Measurements from ENCODE around the gene FURIN.
A peak's percentile ranks its signal among the peaks of the same experiment; 100 is the strongest.
"Not testable (repeated sequence)": the region's sequence is repeated elsewhere in the genome, so short reads cannot be mapped to it uniquely, and the experiment has no call there.

The FURIN gene

DNA sequence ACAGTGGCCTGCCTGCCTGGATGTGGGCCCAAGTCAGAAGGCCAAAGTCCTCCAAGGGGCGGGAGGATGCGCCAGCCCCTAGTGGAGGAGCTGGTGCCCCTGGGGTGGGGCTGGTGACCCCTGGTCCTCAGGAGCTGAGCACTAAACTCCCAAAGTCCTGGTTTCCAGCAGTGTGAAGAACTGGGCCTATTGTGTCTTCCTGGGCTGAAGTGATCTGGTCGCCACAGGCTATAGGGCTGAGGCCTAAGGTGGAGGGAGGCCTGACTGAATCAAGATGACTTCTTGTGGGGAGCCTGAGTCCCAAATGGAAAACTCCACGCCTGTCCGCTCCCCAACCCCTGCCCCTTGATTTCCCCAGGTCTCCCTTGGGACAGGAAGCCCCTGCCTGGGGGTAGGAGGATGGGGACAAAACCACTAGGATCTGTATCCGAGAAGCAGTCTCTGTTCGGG, 15.2 kb downstream of the FURIN start:
- DNase-seq (ENCODE audit: low read depth in 2 of 2), result no peak

DNA sequence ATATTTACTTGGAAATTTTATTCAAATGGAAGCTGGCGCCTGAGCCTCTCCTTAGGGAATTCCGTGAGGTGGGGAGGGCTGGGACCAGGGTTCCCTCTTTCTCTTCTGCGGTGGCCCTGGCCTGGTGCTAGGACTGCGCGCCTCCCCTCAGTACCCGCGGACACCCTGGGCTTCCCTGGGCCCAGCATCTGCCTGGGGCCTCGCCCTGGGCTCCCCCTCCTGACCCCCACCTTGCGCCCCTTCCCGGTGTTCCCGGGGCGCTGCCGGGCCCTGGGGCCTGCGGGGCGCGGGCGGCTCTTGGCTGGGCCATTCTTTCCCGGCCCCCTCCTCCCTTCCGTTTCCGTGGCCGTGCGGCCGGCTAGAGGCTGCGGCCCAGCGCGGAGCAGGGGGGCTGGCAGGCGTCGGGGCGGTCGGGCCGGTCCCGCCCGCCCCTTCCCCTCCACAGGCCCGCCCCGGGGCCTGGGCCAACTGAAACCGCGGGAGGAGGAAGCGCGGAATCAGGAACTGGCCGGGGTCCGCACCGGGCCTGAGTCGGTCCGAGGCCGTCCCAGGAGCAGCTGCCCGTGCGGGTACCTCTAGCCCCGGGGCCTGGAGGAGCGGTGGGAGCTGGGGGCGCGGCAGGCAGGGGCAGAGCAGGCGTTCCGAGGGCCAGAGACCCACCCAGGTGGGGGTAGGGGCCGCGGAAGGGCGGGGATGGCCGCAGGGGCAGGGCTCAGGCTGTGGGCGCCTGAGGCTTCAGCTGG, 15.8 kb downstream of the FURIN start, which contains the start of gene FES:
FES (plus strand) TSS at position 529 of the 743 bp plus-strand sequence. CDS start 542 bp downstream, outside the sequence.
- DNase-seq (ENCODE audit: low read depth in 2 of 2), result no peak

DNA sequence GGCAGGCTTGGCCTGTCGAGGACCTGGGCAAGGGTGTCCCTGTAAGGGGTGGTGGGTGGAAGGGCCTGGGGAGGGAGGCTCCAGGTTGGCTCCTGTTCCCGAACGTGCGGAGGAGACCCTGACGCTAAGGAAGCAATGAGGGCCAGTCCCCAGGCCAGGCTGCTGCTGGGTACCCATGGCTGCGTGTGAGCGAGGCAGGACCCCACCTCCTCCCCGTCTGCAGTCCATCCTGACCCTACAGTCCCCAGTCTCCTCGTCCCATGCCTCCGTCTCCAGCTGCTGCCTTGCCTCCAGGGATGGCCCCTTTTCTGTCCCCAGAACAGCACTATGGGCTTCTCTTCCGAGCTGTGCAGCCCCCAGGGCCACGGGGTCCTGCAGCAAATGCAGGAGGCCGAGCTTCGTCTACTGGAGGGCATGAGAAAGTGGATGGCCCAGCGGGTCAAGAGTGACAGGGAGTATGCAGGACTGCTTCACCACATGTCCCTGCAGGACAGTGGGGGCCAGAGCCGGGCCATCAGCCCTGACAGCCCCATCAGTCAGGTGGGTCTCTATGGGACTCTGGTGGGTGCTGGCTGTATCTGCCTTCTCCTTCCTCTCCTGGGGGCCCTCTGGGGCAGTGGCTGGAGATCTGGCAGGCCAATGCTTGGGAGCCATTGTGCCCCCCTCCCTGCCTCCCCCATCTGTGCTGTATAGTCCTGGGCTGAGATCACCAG, 16.5 kb downstream of the FURIN start:
- DNase-seq (ENCODE audit: low read depth in 2 of 2), result no peak

DNA sequence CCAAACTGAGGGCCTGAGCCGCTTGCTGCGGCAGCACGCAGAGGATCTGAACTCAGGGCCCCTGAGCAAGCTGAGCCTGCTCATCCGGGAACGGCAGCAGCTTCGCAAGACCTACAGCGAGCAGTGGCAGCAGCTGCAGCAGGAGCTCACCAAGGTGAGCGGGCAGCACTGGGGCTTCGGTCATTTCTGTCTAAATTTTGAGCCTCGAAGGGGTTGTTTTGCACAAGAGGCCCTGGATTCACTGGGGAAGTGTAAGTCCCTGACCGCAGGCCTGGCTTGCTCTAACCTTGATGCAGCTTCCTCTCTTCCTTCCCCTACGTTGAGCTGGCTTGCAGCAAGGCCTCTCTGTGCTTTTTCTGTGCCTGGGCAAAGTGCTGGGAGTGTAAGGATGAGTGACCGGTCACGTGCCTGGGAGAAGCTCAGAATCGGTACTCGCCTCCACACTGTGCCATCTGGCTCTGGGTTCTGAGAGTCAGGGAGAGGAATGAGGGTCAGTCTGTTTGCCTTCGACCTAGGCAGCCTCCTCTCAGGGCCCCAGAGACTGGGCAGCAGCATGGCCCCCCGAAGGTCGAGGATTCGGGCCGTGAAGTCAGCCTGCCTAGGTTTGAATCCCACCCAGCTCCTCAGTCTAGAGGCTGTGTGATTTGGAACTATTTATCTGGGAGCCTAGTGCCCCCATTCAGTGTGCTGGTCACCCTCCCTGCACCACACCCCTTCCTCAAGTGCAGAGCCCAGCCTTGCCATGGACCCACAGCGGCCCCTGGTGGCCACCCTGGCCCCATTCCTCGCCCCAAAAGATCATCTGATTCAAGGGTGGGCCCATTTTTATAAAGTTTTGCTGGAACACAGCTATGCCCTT, 17.3 kb downstream of the FURIN start:
- peak; percentile 74 to 77 for DNase-seq (ENCODE audit: low read depth in 2 of 2)

DNA sequence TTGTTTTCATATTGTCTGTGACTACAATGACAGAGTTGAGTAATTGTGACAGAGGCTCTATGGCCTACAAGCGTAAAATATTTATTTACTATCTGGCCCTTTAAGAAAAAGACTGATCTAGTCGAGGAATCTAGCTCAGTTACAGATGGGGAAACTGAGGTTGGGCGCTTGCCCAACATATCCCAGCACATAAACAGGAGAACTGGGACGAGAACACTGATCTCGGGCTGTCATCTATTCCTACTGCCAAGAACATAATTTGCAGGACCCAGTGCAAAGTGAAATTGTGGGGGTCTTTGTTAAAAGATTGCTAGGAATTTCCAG, 17.9 kb downstream of the FURIN start:
- DNase-seq (ENCODE audit: low read depth in 2 of 2), result no peak

DNA sequence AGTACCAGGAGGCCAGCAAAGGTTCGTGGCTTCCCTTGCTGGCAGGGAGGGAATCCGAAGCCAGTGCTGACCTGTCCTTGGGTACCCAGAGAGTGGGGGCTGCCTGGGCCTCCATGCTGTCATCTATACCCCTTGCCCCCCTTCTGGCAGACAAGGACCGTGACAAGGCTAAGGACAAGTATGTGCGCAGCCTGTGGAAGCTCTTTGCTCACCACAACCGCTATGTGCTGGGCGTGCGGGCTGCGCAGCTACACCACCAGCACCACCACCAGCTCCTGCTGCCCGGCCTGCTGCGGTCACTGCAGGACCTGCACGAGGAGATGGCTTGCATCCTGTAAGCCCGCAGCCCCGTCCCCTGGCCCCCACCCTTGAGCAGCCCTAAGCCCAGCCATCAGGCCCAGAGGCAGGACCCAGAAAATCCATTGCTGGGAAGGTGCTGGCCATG, 18.7 kb downstream of the FURIN start:
- DNase-seq (ENCODE audit: low read depth in 2 of 2), result no peak

DNA sequence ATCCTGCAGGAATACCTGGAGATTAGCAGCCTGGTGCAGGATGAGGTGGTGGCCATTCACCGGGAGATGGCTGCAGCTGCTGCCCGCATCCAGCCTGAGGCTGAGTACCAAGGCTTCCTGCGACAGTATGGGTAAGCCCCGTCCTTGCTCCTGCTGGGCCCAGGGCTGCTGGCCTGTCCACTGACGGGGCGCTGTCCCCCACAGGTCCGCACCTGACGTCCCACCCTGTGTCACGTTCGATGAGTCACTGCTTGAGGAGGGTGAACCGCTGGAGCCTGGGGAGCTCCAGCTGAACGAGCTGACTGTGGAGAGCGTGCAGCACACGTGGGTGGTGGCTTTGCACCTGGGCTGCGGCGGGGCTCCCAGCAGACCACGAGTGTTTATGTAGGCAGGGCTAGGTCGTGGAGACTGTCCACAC, 20.9 kb downstream of the FURIN start:
- no peak for DNase-seq (ENCODE audit: low read depth in 2 of 2)

DNA sequence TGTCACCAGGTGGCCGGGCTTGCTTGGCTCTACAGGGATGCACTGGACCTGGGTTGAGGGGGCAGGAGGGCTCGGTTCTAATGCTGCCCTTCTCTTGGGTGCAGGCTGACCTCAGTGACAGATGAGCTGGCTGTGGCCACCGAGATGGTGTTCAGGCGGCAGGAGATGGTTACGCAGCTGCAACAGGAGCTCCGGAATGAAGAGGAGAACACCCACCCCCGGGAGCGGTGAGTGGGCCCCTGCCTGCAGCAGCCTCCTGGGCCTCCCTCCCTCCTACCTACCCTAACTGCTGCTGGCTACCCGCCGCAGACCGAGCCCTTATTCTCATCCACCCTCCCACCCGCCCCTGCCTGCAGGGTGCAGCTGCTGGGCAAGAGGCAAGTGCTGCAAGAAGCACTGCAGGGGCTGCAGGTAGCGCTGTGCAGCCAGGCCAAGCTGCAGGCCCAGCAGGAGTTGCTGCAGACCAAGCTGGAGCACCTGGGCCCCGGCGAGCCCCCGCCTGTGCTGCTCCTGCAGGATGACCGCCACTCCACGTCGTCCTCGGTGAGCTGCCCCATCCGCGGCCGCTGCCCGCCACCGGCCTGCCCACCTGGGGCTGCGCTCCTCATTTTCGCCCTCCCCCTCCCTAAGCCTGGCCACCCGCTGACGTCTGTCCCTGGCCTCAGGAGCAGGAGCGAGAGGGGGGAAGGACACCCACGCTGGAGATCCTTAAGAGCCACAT, 21.5 kb downstream of the FURIN start:
- no peak for DNase-seq (ENCODE audit: low read depth in 2 of 2)

DNA sequence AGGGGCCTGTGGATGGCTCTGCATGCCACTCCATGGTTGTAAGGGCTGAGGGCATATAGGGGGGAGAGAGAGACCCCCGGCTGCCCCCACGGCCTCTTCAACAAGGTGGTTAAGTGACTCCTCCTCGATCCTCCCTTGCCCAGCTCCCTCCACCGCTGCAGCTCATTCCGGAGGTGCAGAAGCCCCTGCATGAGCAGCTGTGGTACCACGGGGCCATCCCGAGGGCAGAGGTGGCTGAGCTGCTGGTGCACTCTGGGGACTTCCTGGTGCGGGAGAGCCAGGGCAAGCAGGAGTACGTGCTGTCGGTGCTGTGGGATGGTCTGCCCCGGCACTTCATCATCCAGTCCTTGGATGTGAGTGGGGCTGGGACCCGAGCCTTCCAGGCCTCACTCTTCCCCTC, 22.5 kb downstream of the FURIN start:
- no peak for DNase-seq (ENCODE audit: low read depth in 2 of 2)

DNA sequence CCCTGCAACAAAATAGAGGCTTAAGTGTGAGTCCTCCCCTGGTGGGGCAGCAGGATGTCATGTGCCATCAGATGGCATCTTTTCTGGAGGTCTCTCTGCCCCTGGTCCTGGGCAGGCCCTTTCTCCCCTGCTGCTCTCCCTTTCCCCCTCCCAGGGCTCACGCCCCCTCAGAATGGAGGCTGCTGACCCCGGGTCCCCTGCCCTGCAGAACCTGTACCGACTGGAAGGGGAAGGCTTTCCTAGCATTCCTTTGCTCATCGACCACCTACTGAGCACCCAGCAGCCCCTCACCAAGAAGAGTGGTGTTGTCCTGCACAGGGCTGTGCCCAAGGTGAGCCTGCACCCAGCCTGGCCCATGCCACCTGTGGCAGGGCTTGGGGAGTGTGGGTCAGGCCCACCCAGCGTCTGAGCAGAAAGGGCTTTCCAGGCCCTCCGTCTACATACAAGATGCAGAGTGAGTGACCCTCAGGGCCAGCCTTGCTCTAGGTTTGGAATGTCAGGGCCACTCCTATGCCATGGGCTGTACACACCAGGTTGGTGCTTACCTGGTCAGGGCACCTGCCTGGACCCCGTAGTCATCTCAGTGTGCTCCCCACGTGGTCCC, 23.1 kb downstream of the FURIN start:
- DNase-seq (ENCODE audit: low read depth in 2 of 2), result no peak

DNA sequence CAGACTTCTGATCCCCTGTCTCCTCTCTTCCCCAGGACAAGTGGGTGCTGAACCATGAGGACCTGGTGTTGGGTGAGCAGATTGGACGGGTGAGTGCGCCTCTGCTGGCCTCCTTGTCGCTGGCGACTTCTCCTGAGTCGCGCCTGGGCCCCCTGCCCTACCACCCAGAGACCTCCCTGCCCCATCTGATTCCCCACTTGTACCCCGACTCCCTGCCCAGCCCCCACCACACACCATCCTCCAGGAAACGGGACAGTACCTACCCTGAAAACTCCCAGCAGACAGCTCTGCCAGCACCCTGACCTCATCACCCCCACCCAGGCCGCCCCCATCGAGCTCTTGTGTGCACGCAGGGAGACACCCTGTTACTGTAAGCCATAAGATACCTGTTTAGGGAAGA, 23.6 kb downstream of the FURIN start:
- no peak for DNase-seq (ENCODE audit: low read depth in 2 of 2)

DNA sequence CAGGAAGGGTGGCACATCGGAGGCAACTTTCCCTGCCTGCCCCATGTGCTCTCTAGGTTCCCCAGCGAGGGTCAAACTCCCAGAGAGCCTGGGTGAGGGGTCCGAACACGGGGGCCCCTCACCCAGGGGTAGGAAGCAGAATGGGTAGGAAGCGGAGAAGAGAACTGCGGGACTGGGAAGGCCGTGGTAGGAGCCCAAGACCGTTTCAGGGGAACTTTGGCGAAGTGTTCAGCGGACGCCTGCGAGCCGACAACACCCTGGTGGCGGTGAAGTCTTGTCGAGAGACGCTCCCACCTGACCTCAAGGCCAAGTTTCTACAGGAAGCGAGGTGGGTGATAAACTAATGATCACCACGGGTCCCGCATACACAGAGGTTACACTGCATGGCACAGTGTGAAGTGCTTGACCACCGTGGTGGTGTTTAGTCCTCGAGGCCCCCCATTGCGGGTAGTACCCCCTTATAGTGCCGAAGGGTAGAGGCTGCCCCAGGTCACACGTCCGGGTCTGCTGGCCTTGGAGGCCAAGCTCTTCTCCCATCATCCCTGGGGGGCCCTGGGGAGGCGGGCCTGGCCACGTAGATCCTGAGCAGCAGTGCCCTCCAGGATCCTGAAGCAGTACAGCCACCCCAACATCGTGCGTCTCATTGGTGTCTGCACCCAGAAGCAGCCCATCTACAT, 24.2 kb downstream of the FURIN start:
- DNase-seq (ENCODE audit: low read depth in 2 of 2), result no peak

DNA sequence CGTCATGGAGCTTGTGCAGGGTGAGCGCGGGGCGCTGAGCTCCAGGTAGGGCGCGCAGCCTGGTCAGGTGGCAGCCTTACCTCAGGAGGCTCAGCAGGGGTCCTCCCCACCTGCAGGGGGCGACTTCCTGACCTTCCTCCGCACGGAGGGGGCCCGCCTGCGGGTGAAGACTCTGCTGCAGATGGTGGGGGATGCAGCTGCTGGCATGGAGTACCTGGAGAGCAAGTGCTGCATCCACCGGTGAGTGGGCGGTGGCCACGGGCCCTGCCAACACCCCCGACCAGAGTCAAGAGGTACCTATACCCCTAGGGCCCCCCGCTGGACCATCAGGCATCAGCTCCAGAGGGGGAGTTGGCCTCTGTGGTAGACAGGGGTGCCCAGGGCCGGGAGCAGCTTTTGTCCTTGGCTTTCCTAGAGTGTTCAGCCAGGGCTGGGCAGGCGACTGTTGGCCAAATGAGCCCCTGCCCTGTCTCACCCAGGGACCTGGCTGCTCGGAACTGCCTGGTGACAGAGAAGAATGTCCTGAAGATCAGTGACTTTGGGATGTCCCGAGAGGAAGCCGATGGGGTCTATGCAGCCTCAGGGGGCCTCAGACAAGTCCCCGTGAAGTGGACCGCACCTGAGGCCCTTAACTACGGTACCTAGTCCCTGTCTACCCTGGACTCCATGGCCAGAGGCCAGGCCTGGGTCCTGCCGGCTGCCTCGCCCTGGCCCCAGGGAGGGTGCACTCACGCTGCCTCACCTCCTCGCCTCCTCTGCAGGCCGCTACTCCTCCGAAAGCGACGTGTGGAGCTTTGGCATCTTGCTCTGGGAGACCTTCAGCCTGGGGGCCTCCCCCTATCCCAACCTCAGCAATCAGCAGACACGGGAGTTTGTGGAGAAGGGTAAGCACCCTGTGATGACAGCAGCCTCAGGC, 25.0 kb downstream of the FURIN start:
- DNase-seq (ENCODE audit: low read depth in 2 of 2), result no peak

DNA sequence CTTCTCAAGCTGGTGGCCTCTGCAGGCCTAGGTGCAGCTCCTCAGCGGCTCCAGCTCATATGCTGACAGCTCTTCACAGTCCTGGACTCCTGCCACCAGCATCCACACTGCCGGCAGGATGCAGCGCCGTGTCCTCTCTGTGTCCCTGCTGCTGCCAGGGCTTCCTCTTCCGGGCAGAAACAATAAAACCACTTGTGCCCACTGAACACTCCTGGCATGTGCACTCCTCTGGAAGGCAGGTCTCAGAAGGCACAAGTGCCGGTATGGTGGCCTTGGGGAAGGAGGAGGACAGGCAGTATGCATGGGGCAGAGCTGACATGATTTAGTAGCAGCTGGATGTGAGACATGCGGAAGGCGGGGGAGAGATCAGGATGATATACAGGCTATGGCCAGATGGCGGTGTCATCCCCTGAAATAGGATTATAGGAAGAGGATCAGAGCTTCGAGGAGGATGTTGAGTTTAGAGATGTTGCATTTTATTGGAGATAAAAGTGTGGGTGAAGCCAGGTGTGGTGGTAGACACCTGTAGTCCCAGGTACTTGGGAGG, 27.3 kb downstream of the FURIN start:
- DNase-seq (ENCODE audit: low read depth in 2 of 2), result no peak

DNA sequence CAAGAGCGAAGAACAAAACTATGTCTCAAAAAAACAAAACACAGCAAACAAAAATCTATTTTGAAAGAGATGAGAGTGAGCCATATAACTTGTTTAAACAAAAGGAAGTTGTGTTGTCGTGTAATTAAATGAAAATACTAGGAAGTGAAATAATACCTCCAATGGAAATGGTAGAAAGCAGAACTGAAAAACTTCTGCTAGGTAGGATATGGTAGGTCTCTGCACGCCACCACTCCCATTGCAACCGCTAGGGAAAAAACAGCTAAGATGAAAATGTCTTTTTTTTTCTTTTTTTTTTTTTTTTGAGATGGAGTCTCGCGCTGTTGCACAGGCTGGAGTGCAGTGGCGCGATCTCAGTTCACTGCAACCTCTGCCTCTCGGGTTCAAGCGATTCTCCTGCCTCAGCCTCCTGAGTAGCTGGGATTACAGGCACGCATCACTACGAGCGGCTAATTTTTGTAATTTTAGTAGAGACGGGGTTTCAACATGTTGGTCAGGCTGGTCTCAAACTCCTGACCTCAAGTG, 28.8 kb downstream of the FURIN start:
- not testable (repeated sequence) for DNase-seq (ENCODE audit: low read depth in 2 of 2)

DNA sequence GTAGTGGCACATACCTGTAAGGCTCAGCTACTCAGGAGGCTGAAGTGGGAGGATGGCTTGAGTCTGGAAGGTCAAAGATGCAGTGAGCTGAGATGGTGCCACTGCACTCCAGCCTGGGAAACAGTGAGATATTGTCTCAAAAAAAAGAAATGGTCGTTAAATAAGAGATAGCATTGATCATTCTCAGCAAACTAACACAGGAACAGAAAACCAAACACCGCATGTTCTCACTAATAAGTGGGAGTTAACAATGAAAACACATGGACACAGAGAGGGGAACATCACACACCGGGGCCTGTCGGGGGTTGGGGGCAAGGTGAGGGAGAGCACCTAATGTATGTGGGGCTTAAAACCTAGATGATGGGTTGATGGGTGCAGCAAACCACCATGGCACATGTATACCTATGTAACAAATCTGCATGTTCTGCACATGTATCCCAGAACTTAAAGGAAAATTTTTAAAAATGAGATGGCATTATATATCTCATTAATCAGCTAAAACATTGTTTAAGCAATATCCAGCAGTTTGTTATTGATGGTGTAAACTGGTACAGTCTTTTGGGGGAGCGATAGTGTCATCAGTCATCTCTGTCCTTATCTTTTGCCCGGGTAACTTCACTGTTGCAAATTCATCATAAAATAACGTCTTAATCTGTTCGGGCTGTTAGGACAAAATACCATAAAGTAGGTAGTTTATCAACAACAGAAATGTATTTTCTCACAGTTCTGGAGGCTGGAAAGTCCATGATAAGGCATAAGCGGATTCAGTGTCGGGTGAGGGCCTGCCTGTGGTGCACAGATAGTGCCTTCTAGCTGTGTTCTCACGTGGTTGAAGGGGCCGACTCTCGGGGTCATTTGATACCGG, 33.0 kb downstream of the FURIN start:
- no peak for DNase-seq (ENCODE audit: low read depth in 2 of 2)

DNA sequence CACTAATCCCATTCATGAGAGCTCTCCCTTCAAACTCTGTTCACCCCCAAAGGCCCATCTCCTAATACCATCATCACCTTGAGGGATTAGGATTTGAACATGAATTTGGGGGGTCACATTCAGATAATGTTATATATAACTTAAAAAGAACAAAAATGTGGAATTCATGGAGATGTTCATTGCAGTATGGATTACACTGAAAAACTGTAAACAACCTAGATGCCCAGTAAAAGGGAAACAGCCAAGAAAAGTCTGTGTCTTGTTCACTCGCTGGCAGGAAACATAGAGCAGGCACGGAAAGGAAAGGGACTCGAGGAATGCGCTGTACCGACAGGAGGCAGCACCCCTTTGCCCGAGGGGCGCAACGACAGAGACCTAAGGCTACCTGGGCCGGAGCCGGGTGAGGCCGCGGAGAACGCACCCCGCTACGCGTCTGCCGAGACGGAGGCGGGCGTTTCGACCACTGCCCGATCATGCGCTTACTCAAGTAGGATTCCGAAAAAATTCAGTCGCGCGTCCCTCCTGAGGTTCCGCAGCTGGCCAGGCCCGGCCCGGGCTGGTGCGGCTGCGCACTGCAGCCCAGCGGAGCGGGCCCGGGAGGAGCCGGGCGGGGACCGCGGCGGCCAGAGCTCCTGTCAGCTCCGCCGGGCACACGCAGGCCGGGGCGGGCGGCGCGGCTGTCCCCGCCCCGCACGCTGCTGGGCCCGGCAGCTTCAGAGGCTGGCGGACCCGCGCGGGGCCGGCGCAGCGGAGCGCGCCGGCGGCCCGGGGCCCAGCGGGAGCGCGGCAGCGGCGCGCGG, 33.9 kb downstream of the FURIN start:
- peak; percentile 57 to 60 for DNase-seq (ENCODE audit: low read depth in 2 of 2)

Data from stimulated activated CD8-positive, alpha-beta memory T cell treated with anti-CD3 and anti-CD28 coated beads, Interleukin-2, amount 100 ng/mL, for 48 hours (primary cell).